T-helper 2 cell treated with Interferon-gamma antibody and Interleukin-4, amounts not matched to agents 5 μg/mL and 100 μg/mL, for 36 hours (primary cell): ENCODE data around the gene TMEM44.

Source experiments
- DNase-seq: peaks from one replicate; pipeline ENCODE4 v3.0.0; 2021; ENCODE audit warnings: low spot score
- H3K27ac Mint-ChIP-seq: one replicate; pipeline ENCODE4 v1.8.0; 2021; ENCODE audit warnings: mild to moderate bottlenecking, mixed read lengths
- H3K27me3 Mint-ChIP-seq: one replicate; pipeline ENCODE4 v1.8.0; 2021; ENCODE audit warnings: low read depth, mixed read lengths
- H3K36me3 Mint-ChIP-seq: one replicate; pipeline ENCODE4 v1.8.0; 2021; ENCODE audit warnings: low read depth, mixed read lengths
- H3K4me1 Mint-ChIP-seq: one replicate; pipeline ENCODE4 v1.8.0; 2021; ENCODE audit warnings: low read depth, mixed read lengths
- H3K4me3 Mint-ChIP-seq: one replicate; pipeline ENCODE4 v1.8.0; 2022; ENCODE audit warnings: mild to moderate bottlenecking, moderate library complexity, mixed read lengths
- H3K9me3 Mint-ChIP-seq: one replicate; pipeline ENCODE4 v1.8.0; 2021; ENCODE audit warnings: mixed read lengths

TMEM44 gene

GRCh38 chr3:194574639-194575483 lies 58.4 kb downstream of the TMEM44 start:
- Mint-ChIP-seq H3K36me3 (no peaks in the 10 kb centered on the region), H3K27ac (no peak overlapping the region), H3K27me3 (peaks cover 37% of the 10 kb centered on the region), H3K4me1 (no peaks in the 10 kb centered on the region), H3K9me3 (no peaks in the 10 kb centered on the region), H3K4me3 (no peak overlapping the region)
- DNase-seq, result no peak

DNA sequence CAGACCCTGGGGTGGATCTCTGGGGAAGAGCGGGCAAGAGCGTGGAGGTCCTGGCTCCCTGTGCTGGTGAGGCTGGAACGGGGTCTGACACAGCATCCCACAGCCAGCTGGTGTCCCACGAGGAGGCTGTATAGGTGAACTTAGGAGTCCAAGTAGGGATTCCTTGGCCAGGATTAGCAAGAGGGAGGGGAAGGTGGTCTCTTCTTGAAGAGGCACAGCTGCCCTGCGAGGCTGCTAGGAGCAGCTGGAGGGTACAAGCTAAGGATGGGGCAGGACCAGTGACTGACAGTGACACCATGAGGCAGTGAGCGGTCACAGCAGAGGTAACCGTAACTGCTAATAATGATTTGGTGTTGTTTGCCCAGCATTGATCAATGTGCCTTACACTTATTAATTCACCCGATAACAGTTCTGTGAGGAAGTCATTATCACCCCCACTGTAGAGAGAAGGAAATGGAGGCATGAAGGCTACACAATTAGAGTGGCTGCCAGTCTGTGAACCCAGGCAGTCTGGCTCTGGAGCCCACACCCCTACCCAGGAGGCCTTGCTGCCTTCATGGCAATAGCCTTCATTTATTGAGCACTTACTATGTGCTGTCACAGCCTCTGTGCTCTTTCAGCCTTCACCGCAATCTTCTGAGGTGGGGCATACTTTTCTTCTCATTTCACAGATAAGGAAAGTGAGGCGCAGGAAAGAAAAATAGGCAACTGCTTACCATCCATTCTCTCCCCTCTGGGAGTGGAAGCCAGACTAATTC lies 59.4 kb downstream of the TMEM44 start:
- Mint-ChIP-seq H3K27ac (no peak overlapping the region), H3K36me3 (no peaks in the 10 kb centered on the region), H3K27me3 (peaks cover 37% of the 10 kb centered on the region), H3K4me1 (no peaks in the 10 kb centered on the region), H3K4me3 (no peak overlapping the region), H3K9me3 (no peaks in the 10 kb centered on the region)
- DNase-seq, result peak; percentile 27

DNA sequence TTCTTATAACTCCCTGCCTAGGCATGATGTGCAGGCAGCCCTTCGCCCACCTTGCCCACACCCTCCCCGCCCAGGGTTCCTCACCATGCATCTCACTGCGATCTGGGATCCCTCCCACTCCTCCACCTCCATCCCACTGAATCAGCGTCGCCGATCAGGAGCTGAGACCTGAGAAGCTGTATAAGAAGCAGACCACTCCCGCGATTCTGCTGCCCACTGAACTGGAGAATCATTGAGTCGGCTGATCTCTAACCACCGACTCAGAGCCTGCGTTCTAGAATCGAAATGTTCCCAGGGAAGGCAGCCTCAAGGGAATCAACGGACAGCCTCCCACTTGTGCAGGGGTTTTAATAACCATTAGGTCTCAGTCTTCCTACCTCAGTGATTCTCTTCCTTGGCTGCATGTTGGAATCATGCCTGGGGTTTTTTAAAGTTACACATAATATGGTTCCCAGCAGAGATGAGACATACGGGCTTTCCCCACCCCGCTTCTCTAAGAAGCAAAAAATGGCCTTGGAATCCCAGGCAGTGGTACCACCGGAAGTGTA lies 60.2 kb downstream of the TMEM44 start:
- Mint-ChIP-seq H3K27me3 (peaks cover 37% of the 10 kb centered on the region), H3K27ac (no peak overlapping the region), H3K4me1 (no peaks in the 10 kb centered on the region), H3K4me3 (no peak overlapping the region), H3K9me3 (no peaks in the 10 kb centered on the region), H3K36me3 (no peaks in the 10 kb centered on the region)
- DNase-seq, result no peak

GRCh38 chr3:194572143-194572789 lies 61.0 kb downstream of the TMEM44 start:
- no peaks in the 10 kb centered on the region for H3K9me3 Mint-ChIP-seq
- peaks cover 37% of the 10 kb centered on the region for H3K27me3 Mint-ChIP-seq
- H3K27ac Mint-ChIP-seq, result no peak overlapping the region
- H3K4me3 Mint-ChIP-seq, result no peak overlapping the region
- H3K4me1 Mint-ChIP-seq, result no peaks in the 10 kb centered on the region
- DNase-seq, result no peak
- no peaks in the 10 kb centered on the region for H3K36me3 Mint-ChIP-seq

- Mint-ChIP-seq H3K4me1 (no peaks in the 10 kb centered on the region), H3K36me3 (no peaks in the 10 kb centered on the region), H3K9me3 (no peaks in the 10 kb centered on the region), H3K27me3 (peaks cover 37% of the 10 kb centered on the region), H3K4me3 (no peak overlapping the region), H3K27ac (no peak overlapping the region)
- no peak for DNase-seq
Observed at GRCh38 chr3:194571491-194572142, 61.6 kb downstream of the TMEM44 start.

DNA sequence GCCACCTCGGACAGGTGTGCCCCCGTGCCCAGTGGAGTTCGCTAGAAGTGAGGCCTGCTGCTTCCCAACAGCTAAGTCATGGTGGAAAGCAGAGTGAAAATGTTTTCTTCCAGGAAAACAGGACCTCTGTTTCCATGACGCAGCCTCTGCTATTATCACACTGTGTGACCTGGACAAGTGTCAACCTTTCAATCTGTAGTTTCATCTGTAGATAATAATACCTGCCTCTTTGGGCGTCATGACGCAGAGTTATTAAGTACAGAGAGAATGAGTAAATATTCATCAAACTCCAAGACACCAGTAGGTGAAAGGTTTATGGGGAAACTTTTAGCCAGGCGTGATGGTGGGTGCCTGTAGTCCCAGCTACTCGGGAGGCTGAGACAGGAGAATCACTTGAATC lies 62.3 kb downstream of the TMEM44 start:
- H3K4me3 Mint-ChIP-seq, result no peak overlapping the region
- no peak for DNase-seq
- no peak overlapping the region for H3K27ac Mint-ChIP-seq
- H3K4me1 Mint-ChIP-seq, result no peaks in the 10 kb centered on the region
- H3K27me3 Mint-ChIP-seq, result peaks cover 36% of the 10 kb centered on the region
- H3K9me3 Mint-ChIP-seq, result no peaks in the 10 kb centered on the region
- H3K36me3 Mint-ChIP-seq, result no peaks in the 10 kb centered on the region

DNA sequence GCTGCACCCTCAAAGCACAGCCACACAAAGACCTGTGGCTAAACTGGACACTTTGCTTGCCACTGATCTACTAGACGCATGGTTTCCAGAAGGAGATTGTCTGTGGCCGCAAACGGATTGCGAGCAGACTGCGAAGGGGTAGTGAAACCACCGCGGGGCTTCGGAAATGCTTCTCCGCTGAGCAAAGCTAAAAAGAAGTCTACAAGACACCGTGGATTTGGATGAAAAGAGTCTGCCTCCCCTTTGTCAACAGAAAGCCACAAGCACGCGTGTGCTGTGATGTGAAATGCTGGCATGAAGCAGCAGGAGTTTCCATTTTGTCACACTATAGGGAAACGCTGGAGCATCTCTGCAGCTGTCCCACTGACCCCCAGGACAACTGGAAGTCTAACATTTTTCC lies 63.0 kb downstream of the TMEM44 start:
- DNase-seq, result no peak
- H3K27ac Mint-ChIP-seq, result no peak overlapping the region

DNA sequence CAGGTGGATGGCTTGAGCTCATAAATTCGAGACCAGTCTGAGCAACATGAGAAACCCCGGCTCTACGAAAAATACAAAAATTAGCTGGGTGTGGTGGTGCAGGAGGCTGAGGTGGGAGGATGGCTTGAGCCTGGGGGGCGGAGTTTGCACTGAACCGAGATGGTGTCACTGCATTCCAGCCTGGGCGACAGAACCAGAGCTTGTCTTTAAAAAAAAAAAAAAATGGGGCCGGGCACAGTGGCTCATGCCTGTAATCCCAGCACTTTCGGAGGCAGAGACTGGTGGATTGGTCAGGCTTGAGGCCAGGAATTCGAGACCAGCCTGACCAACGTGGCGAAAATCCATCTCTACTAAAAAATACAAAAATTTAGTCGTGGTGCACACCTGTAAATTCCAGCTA lies 64.0 kb downstream of the TMEM44 start:
- no peak overlapping the region for H3K27ac Mint-ChIP-seq
- H3K9me3 Mint-ChIP-seq, result no peaks in the 10 kb centered on the region
- H3K4me1 Mint-ChIP-seq, result no peaks in the 10 kb centered on the region
- H3K27me3 Mint-ChIP-seq, result peaks cover 45% of the 10 kb centered on the region
- H3K36me3 Mint-ChIP-seq, result no peaks in the 10 kb centered on the region
- no peak for DNase-seq
- H3K4me3 Mint-ChIP-seq, result no peak overlapping the region

More for the DNA sequence above, 63.0 kb downstream of the TMEM44 start:
- Mint-ChIP-seq H3K27me3 (peaks cover 39% of the 10 kb centered on the region), H3K4me3 (no peak overlapping the region), H3K36me3 (no peaks in the 10 kb centered on the region), H3K9me3 (no peaks in the 10 kb centered on the region), H3K4me1 (no peaks in the 10 kb centered on the region)

DNA sequence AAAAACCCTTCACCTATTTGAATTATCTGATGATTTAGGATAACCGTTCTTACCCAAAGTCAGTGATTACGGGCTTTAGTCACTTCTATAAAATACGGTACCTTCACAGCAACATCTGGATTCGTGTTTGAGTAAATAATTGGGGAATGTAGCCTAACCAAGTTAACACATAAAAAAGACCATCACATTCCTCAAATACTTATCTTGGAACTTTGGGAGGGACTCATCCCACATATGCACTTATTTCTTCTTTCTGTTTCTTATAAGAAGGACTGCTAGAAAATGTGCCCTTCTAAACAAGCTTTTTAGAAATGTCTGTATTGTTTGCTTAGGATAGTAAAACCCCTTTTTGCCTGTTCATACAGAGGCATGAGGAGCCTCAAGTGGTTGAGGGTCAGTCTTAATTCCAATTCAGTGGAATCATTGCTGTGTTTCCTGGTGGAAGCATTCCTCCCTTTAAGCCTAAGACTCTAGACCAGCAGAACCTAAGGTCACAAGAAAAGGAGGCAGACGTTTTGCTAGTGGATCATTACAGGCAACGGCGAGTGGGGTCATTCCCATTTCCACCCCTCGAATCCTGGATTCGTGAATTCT lies 67.5 kb downstream of the TMEM44 start:
- no peaks in the 10 kb centered on the region for H3K9me3 Mint-ChIP-seq
- H3K36me3 Mint-ChIP-seq, result no peaks in the 10 kb centered on the region
- peaks cover 17% of the 10 kb centered on the region for H3K27me3 Mint-ChIP-seq
- H3K4me3 Mint-ChIP-seq, result no peak overlapping the region
- no peak overlapping the region for H3K27ac Mint-ChIP-seq
- peaks cover 2% of the 10 kb centered on the region for H3K4me1 Mint-ChIP-seq
- no peak for DNase-seq

- H3K27ac Mint-ChIP-seq, result no peak overlapping the region
- no peak overlapping the region for H3K4me3 Mint-ChIP-seq
- H3K27me3 Mint-ChIP-seq, result peaks cover 15% of the 10 kb centered on the region
- H3K36me3 Mint-ChIP-seq, result no peaks in the 10 kb centered on the region
- no peaks in the 10 kb centered on the region for H3K9me3 Mint-ChIP-seq
- no peak for DNase-seq
- peaks cover 2% of the 10 kb centered on the region for H3K4me1 Mint-ChIP-seq
Observed at GRCh38 chr3:194562986-194563385, 70.2 kb downstream of the TMEM44 start.

DNA sequence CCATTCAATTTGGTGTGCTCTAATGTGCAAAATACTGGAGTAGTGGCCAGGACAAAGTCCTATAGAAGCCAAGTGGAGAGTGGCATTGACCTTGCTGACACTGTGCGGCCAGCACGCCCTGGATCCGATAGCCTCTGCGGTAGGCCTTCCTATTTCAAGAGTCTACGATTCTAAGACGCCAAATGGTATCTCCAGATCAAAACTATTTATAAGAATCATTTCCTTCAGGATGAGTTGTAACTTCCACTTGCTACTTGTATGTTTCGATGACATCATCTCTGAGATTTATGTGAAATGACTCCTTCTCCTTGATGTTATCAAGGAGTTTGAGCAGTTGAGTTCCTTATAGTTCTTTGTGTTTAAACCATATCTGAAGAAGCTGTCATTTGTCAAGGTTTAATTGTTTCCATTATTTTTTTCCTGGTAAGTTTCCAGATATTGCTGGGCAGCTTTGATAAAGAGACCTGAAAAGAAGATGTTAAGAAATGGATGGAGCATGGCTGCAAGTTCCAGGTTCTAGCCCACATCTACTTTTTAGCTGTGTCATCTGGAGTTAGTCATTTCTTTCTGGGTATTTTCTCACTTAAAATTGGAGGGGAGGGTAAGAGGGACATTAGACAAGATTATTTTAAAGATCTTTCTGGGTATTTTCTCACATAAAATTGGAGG lies 71.8 kb downstream of the TMEM44 start:
- Mint-ChIP-seq H3K27ac (no peak overlapping the region), H3K4me1 (peaks cover 5% of the 10 kb centered on the region), H3K4me3 (no peak overlapping the region), H3K36me3 (no peaks in the 10 kb centered on the region), H3K9me3 (no peaks in the 10 kb centered on the region), H3K27me3 (peaks cover 15% of the 10 kb centered on the region)
- no peak for DNase-seq

GRCh38 chr3:194560047-194560446 lies 73.2 kb downstream of the TMEM44 start:
- no peaks in the 10 kb centered on the region for H3K9me3 Mint-ChIP-seq
- H3K27me3 Mint-ChIP-seq, result peaks cover 14% of the 10 kb centered on the region
- peaks cover 5% of the 10 kb centered on the region for H3K4me1 Mint-ChIP-seq
- no peak for DNase-seq
- H3K4me3 Mint-ChIP-seq, result no peak overlapping the region
- no peak overlapping the region for H3K27ac Mint-ChIP-seq
- H3K36me3 Mint-ChIP-seq, result no peaks in the 10 kb centered on the region

DNA sequence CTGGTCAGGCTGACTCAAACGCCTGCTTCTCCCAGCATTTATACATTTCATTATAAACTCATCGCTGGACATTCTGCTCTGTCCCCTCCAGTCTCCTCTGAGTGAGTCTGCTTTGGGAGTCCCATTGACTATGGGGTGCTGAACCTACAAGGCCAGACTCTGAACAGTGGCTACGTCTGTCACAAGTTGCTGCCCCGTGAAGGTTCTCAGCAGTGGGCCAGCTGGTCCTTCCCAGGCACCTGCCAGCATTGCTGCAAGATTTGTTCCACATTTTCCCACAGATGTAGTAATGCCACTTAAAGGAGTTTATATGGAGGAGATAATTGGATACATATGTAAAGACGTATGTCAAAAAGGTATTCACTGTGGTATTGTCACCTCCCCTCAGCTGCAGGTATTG lies 73.7 kb downstream of the TMEM44 start:
- Mint-ChIP-seq H3K4me1 (peaks cover 5% of the 10 kb centered on the region), H3K9me3 (no peaks in the 10 kb centered on the region), H3K27me3 (peaks cover 11% of the 10 kb centered on the region), H3K4me3 (no peak overlapping the region), H3K36me3 (no peaks in the 10 kb centered on the region), H3K27ac (no peak overlapping the region)
- no peak for DNase-seq
